Measurements from ENCODE around the gene SPATS2L.

The SPATS2L gene

DNA sequence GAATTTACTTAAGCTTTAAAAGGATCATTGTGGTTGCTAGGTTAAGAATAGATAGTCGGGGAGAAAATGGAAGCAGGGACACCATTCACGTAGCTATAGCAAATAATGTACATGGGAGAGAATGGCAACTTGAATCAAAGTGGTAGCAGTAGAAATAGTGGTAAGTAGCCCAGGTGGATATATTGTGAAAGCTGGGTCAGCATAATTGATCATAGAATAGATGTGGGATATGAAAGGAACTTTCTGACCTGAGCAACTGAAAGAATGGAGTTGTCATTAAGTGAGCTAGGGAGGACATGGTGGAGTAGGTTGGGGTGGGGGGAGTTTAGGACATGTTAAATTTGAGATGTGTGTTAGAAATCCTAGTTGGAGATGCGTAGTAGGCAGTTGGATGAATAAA, 221.7 kb downstream of the SPATS2L start:
- DNase-seq: no peak
